Activated CD4-positive, alpha-beta T cell treated with anti-CD3 and anti-CD28 coated beads for 36 hours (primary cell): ENCODE measurements around the gene UBB. TPM values are rescaled to one million over a fixed set of nuclear protein-coding genes. Genes with fewer than 3 reads are reported as not detected.

Source experiments
- ATAC-seq: fragments of 200-7000 bp; cut with Tn5 transposase; one replicate; pipeline ENCODE4 v1.10.0; 2021; ENCODE audit warnings: mild to moderate bottlenecking, moderate library complexity
- CTCF ChIA-PET: fragments of 350-600 bp; sonication (Branson Sonifier 250); formaldehyde crosslinking; loops from one replicate; lab custom pipeline; 2021; ENCODE audit warnings: antibody characterized with exemption; lab: Charles Lee
- POLR2A ChIA-PET: fragments of 350-600 bp; sonication (Branson Sonifier 250); formaldehyde crosslinking; loops from one replicate; lab custom pipeline; 2021; ENCODE audit warnings: antibody characterized with exemption, inconsistent platforms; lab: Charles Lee
- DNase-seq: peaks from one replicate; pipeline ENCODE4 v3.0.0-alpha.2; 2020
- H3K27ac Mint-ChIP-seq: one replicate; pipeline ENCODE4 v1.8.0; 2021; ENCODE audit warnings: mixed read lengths
- H3K27me3 Mint-ChIP-seq: one replicate; pipeline ENCODE4 v1.8.0; 2021; ENCODE audit warnings: mixed read lengths
- H3K36me3 Mint-ChIP-seq: one replicate; pipeline ENCODE4 v1.8.0; 2021; ENCODE audit warnings: low read depth, mixed read lengths
- H3K4me1 Mint-ChIP-seq: one replicate; pipeline ENCODE4 v1.8.0; 2021; ENCODE audit warnings: mixed read lengths
- H3K4me3 Mint-ChIP-seq: one replicate; pipeline ENCODE4 v1.8.0; 2021; ENCODE audit warnings: mild to moderate bottlenecking, moderate library complexity, mixed read lengths
- H3K9me3 Mint-ChIP-seq: one replicate; pipeline ENCODE4 v1.8.0; 2021; ENCODE audit warnings: low read depth, mixed read lengths
- intact Hi-C, 2 experiments: fragments of 100-400 bp; cut with DNase I in 1 of 2; cut with micrococcal nuclease in 1 of 2; formaldehyde crosslinking; loops; one replicate each; pipeline versions ENCODE4 v1.14.2 to v1.15.1; 2022 to 2024; cut with DNase I, micrococcal nuclease
- total RNA-seq, 2 experiments: library from RNA; stranded (reverse); gene quantifications; one replicate each; pipeline ENCODE4 v1.2.3, GENCODE V29; 2021

UBB gene
- total RNA-seq, 2 experiments from 2014 or later, result 1,578 to 1,806 TPM

DNA sequence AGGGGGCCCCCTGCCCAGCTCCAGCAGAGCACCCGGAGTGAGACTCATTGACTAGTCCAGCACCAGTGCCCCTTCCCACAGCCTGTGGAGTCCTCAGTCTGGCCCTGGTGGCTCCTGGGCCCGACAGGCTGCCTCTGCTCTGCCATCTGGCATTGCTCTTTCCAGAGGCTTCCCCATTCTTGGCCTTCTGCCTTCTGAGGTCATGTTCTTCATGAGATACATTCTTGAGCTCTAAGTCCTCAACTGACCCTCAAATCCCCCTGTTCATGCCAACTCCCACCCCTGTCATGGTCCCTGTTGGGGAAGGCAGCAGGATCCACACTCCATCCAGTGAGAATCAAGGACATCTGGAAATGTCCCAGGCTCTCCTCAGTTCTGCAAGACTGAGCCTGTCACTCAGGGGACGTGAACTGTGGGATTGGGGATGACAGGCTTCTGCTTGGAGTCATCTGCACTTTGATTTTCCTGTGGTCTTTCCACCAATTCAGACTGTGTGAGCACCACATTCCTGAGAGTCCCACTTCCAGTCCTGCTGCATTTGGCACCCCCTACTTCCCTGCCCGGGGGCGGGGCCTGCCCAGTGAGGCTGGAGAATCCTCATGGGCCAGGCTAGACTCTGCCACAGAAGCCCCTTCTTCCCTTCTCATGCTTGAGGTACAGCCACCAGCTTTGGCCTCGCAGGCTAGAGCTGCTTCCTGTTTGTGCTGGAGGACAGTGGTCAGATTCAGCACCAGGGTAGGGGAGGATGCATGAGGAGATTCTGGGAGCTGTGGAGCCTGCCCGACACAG, 37.2 kb downstream of the UBB start:
- peak overlapping the region; percentile 99 for H3K27ac Mint-ChIP-seq
- peak overlapping the region; percentile 12 for H3K4me3 Mint-ChIP-seq
- peaks cover 53% of the 10 kb centered on the region for H3K4me1 Mint-ChIP-seq
- no peaks in the 10 kb centered on the region for H3K9me3 Mint-ChIP-seq
- H3K36me3 Mint-ChIP-seq, result peaks cover 35% of the 10 kb centered on the region
- H3K27me3 Mint-ChIP-seq, result no peaks in the 10 kb centered on the region
- CTCF ChIA-PET, result interaction anchor here (1.3 to 2.2 kb wide), 3 partner anchors 10 to 55 kb away, joined by 3 to 9 read pairs (median 5); no protein-coding TSS in a partner anchor
- POLR2A ChIA-PET, result interaction anchor here (0.6 to 1.9 kb wide), 3 partner anchors 21 to 166 kb away, joined by 3 to 15 read pairs (median 5); no protein-coding TSS in a partner anchor
- ATAC-seq (no peak), DNase-seq (no peak)
- intact Hi-C loops, result loop anchor here (2.0 to 10.0 kb wide), 7 partner anchors 37 to 1544 kb away; partner anchors contain the start of genes ADORA2B (in 1 of the 2), CENPV (in 1 of the 2), NCOR1 (in 1 of the 2) and UBB (in 1 of the 2)

GRCh38 chr17:16418685-16419068, 37.8 kb downstream of the UBB start:
- ATAC-seq (peak; percentile 39), DNase-seq (peak; percentile 50)
- Mint-ChIP-seq H3K27me3 (no peaks in the 10 kb centered on the region), H3K36me3 (peaks cover 35% of the 10 kb centered on the region), H3K9me3 (no peaks in the 10 kb centered on the region), H3K4me1 (peaks cover 53% of the 10 kb centered on the region), H3K4me3 (peak overlapping the region; percentile 62), H3K27ac (peak overlapping the region; percentile 99)
- ChIA-PET CTCF (interaction anchor here (0.6 to 2.2 kb wide), 7 partner anchors 9 to 1503 kb away, joined by 3 to 9 read pairs (median 3); no protein-coding TSS in a partner anchor), POLR2A (interaction anchor here (0.6 to 1.9 kb wide), 5 partner anchors 20 to 165 kb away, joined by 3 to 15 read pairs (median 3); no protein-coding TSS in a partner anchor)
- intact Hi-C loops, result loop anchor here (2.0 to 10.0 kb wide), 4 partner anchors 54 to 1544 kb away; partner anchors contain the start of genes ADORA2B (in 1 of the 2) and CENPV (in 1 of the 2)

DNA sequence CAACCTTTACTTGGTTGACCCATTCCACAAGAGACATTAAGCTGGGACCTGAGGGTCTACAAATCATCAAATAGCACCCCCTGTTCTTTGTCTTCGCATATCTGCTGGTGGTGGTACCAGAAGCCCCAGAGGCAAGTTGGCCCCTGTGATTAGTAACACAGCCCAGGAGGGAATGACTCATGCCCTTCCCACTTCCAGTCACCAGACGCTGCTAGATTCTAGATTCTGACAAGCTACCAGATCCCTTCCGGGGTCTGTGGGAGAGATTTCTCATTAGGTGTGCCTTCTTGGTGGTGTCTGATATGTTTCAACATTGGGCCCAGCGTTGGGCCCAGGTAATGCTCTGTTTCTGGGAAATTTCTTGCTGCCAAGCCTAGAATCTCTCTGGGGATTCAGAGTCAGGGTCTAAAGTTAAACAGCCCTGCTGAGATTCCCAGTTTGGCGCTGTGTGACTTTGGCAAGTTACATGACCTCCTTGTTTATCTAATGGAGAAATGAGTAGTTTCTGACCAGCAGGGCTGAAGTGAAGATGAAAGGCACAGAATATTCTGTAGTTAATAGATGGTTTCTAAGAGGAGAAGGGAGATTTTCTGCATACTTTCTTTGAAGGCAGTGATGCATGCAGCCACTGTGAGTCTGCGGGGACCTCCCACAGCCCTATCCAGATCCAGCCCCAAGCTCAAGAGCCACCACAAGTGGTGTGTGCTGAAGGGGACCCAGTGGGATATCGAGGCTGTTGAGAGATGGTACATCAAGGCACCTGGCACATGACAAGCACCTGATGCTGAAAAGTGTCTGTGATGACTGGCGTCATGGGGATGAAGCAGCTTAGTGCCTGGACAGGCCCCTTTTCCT, 38.4 kb downstream of the UBB start:
- Mint-ChIP-seq H3K4me3 (peak overlapping the region; percentile 62), H3K4me1 (peaks cover 51% of the 10 kb centered on the region), H3K27ac (peak overlapping the region; percentile 99), H3K9me3 (no peaks in the 10 kb centered on the region), H3K36me3 (peaks cover 33% of the 10 kb centered on the region), H3K27me3 (no peaks in the 10 kb centered on the region)
- ChIA-PET POLR2A (interaction anchor here (0.8 to 1.9 kb wide), 5 partner anchors 9 to 55 kb away, joined by 3 to 15 read pairs (median 3); no protein-coding TSS in a partner anchor), CTCF (interaction anchor here (0.6 to 2.2 kb wide), 8 partner anchors 8 to 1502 kb away, joined by 3 to 9 read pairs (median 3); no protein-coding TSS in a partner anchor)
- ATAC-seq, result peak; percentile 69
- intact Hi-C loops, result loop anchor here (2.0 to 10.0 kb wide), 4 partner anchors 54 to 1543 kb away; partner anchors contain the start of genes ADORA2B (in 1 of the 2) and CENPV (in 1 of the 2)
- DNase-seq, result peak; percentile 85

GRCh38 chr17:16419929-16420271, 39.0 kb downstream of the UBB start:
- ATAC-seq (no peak), DNase-seq (peak; percentile 59)
- ChIA-PET CTCF (interaction anchor here (0.5 kb wide), 1 partner anchor 112 kb away, joined by 3 read pairs; no protein-coding TSS in a partner anchor), POLR2A (interaction anchor here (1.1 to 1.9 kb wide), 2 partner anchors 9 to 19 kb away, joined by 3 to 15 read pairs; no protein-coding TSS in a partner anchor)
- intact Hi-C loops, result loop anchor here (2.0 to 10.0 kb wide), 4 partner anchors 55 to 1542 kb away; partner anchors contain the start of genes ADORA2B (in 1 of the 2) and CENPV (in 1 of the 2)
- H3K27ac Mint-ChIP-seq, result peak overlapping the region; percentile 99
- H3K4me1 Mint-ChIP-seq, result peaks cover 47% of the 10 kb centered on the region
- H3K4me3 Mint-ChIP-seq, result peak overlapping the region; percentile 62
- no peaks in the 10 kb centered on the region for H3K9me3 Mint-ChIP-seq
- peaks cover 31% of the 10 kb centered on the region for H3K36me3 Mint-ChIP-seq
- H3K27me3 Mint-ChIP-seq, result no peaks in the 10 kb centered on the region

GRCh38 chr17:16422416-16422815, 41.5 kb downstream of the UBB start:
- Mint-ChIP-seq H3K27me3 (no peaks in the 10 kb centered on the region), H3K4me1 (peaks cover 36% of the 10 kb centered on the region), H3K9me3 (no peaks in the 10 kb centered on the region), H3K4me3 (no peak overlapping the region), H3K27ac (no peak overlapping the region), H3K36me3 (peaks cover 23% of the 10 kb centered on the region)
- DNase-seq, result no peak
- no peak for ATAC-seq
- CTCF ChIA-PET, result interaction anchor here (0.6 to 2.2 kb wide), 3 partner anchors 16 to 168 kb away, joined by 3 to 8 read pairs (median 3); no protein-coding TSS in a partner anchor
- intact Hi-C loops, result no loop called here
- POLR2A ChIA-PET, result no interaction called here

DNA sequence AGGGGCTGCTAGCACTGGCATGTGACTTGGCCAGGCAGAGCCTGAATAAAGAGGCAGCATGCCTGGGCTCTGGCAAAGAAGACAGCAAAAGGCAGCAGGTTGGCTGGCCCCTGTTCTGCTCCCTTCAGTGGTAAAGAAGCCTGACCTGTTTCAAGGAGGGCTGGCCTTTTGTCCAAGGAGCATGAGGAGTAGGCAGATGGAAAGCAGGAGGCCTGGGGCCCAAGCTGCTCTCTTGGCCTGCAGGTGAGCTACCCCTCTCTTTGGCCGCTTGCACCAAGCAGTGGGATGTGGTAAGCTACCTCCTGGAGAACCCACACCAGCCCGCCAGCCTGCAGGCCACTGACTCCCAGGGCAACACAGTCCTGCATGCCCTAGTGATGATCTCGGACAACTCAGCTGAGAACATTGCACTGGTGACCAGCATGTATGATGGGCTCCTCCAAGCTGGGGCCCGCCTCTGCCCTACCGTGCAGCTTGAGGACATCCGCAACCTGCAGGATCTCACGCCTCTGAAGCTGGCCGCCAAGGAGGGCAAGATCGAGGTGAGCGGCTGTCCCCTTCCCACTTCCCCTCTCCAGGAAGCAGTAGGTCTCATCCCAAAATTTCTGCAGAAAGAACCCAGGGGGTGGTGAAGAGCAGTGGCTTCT, 42.5 kb downstream of the UBB start:
- CTCF ChIA-PET, result interaction anchor here (0.5 to 2.2 kb wide), 4 partner anchors 15 to 1137 kb away, joined by 3 to 8 read pairs (median 4); no protein-coding TSS in a partner anchor
- no peak overlapping the region for H3K4me3 Mint-ChIP-seq
- no peak overlapping the region for H3K27ac Mint-ChIP-seq
- H3K4me1 Mint-ChIP-seq, result peaks cover 27% of the 10 kb centered on the region
- intact Hi-C loops, result no loop called here
- H3K27me3 Mint-ChIP-seq, result no peaks in the 10 kb centered on the region
- no peak for DNase-seq
- no peak for ATAC-seq
- POLR2A ChIA-PET, result no interaction called here
- H3K9me3 Mint-ChIP-seq, result no peaks in the 10 kb centered on the region
- peaks cover 18% of the 10 kb centered on the region for H3K36me3 Mint-ChIP-seq

GRCh38 chr17:16425202-16425601, 44.3 kb downstream of the UBB start:
- CTCF ChIA-PET, result interaction anchor here (0.7 to 1.0 kb wide), 3 partner anchors 28 to 111 kb away, joined by 3 read pairs; no protein-coding TSS in a partner anchor

GRCh38 chr17:16425698-16426659, 45.1 kb downstream of the UBB start:
- POLR2A ChIA-PET, result no interaction called here
- H3K36me3 Mint-ChIP-seq, result peaks cover 13% of the 10 kb centered on the region
- no peaks in the 10 kb centered on the region for H3K9me3 Mint-ChIP-seq
- no peak for DNase-seq
- no peak for ATAC-seq
- CTCF ChIA-PET, result interaction anchor here (1.0 kb wide), 3 partner anchors 13 to 110 kb away, joined by 3 read pairs; no protein-coding TSS in a partner anchor
- intact Hi-C loops, result no loop called here
- no peak overlapping the region for H3K4me3 Mint-ChIP-seq
- no peak overlapping the region for H3K27ac Mint-ChIP-seq
- H3K4me1 Mint-ChIP-seq, result peaks cover under 1% of the 10 kb centered on the region
- no peaks in the 10 kb centered on the region for H3K27me3 Mint-ChIP-seq

More at GRCh38 chr17:16425202-16425601, 44.3 kb downstream of the UBB start:
- no peak overlapping the region for H3K27ac Mint-ChIP-seq
- DNase-seq, result no peak
- POLR2A ChIA-PET, result no interaction called here
- no peak overlapping the region for H3K4me3 Mint-ChIP-seq
- peaks cover 17% of the 10 kb centered on the region for H3K36me3 Mint-ChIP-seq
- no peak for ATAC-seq
- H3K27me3 Mint-ChIP-seq, result no peaks in the 10 kb centered on the region
- intact Hi-C loops, result no loop called here
- H3K9me3 Mint-ChIP-seq, result no peaks in the 10 kb centered on the region
- H3K4me1 Mint-ChIP-seq, result peaks cover 8% of the 10 kb centered on the region

DNA sequence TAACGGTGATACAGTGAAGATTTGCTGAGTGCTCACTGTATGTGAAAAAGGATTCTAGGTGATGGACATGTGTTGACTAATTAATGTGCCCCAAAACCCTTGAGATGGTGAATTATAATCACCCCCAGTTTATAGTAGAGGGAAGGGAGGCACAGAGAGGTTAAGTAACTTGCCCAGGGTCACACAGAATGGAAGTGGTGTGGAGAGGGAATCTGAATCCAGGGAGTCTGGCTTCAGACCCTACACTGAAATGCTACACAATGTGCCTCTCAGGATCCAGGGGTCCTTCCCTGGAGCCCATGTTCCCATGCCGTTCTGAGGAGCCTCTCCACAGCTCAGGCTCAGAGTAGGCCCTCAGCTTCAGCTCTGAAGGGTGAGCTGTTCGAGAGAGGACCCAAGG, 46.1 kb downstream of the UBB start:
- no peaks in the 10 kb centered on the region for H3K9me3 Mint-ChIP-seq
- peaks cover 13% of the 10 kb centered on the region for H3K36me3 Mint-ChIP-seq
- H3K4me1 Mint-ChIP-seq, result no peaks in the 10 kb centered on the region
- ATAC-seq (no peak), DNase-seq (no peak)
- no peak overlapping the region for H3K27ac Mint-ChIP-seq
- H3K27me3 Mint-ChIP-seq, result no peaks in the 10 kb centered on the region
- POLR2A ChIA-PET, result interaction anchor here (1.4 to 2.0 kb wide), 2 partner anchors 11 to 12 kb away, joined by 3 to 9 read pairs; no protein-coding TSS in a partner anchor
- CTCF ChIA-PET, result interaction anchor here (0.6 to 1.5 kb wide), 9 partner anchors 8 to 95 kb away, joined by 3 to 8 read pairs (median 5); no protein-coding TSS in a partner anchor
- H3K4me3 Mint-ChIP-seq, result no peak overlapping the region
- intact Hi-C loops, result no loop called here
